Astrocyte (in vitro differentiated cells and primary cell): ENCODE data around the gene DUSP8.

Source experiments
- CTCF ChIP-seq: IDR thresholded peaks from 2 replicates; pipeline ENCODE4 v1.5.1; 2011; ENCODE audit warnings: low read depth, mild to moderate bottlenecking, inconsistent platforms, low read length, moderate library complexity; ENCODE audit not compliant: insufficient read depth
- EZH2 ChIP-seq: IDR thresholded peaks from 2 replicates; pipeline ENCODE4 v1.6.1; 2012; ENCODE audit warnings: mild to moderate bottlenecking, low read length, inconsistent platforms; ENCODE audit not compliant: insufficient read depth

- TF ChIP-seq CTCF, result no peak
- peak; percentile 82 for TF ChIP-seq EZH2
Measured at GRCh38 chr11:1547467-1548098, 24.5 kb downstream of the DUSP8 start.
